HepG2 (cell line): ENCODE measurements around the gene CD68. TPM values are rescaled to one million over a fixed set of nuclear protein-coding genes. Genes with fewer than 3 reads are reported as not detected.

ENCODE experiments used
- ATAC-seq: fragments of 200-7000 bp; cut with Tn5 transposase; 3 replicates; pipeline ENCODE4 v1.9.1; 2020; ENCODE audit warnings: mild to moderate bottlenecking, moderate library complexity
- BruUV-seq: library from RNA; stranded (reverse); fragments of 400-500 nt; replicated peaks from 2 replicates; lab custom pipeline; 2021; lab: Mats Ljungman, UMichigan
- CTCF ChIA-PET: fragments of 300-600 bp; formaldehyde crosslinking; extraction: SDS; loops from one replicate; lab custom pipeline; 2021; ENCODE audit warnings: low total read pairs, inconsistent platforms, low intra/inter-chr PET ratio; lab: Yijun Ruan, JAX
- POLR2A ChIA-PET: fragments of 350-600 bp; sonication (Branson Sonifier 250); formaldehyde crosslinking; loops from one replicate; lab custom pipeline; 2020; ENCODE audit warnings: antibody characterized with exemption, inconsistent platforms; lab: Yijun Ruan, JAX
- DNase-seq: peaks from one replicate; pipeline ENCODE4 v3.0.0-alpha.2; 2015; ENCODE audit warnings: low spot score
- FAIRE-seq: peaks from 3 replicates; lab custom pipeline; 2011; peaks lifted over from hg19 to GRCh38; lab: Jason Lieb, UNC
- H2AFZ ChIP-seq: one replicate; pipeline ENCODE4 v1.6.1; 2011; ENCODE audit warnings: low read length, inconsistent platforms
- H3K27ac ChIP-seq: fragments of 300-600 bp; 3 replicates; pipeline ENCODE4 v1.8.0; 2011; ENCODE audit warnings: mixed run types, mild to moderate bottlenecking, mixed read lengths, low read length, inconsistent platforms; ENCODE audit not compliant: insufficient read depth; ENCODE audit errors: extremely low read length
- H3K27me3 ChIP-seq, 2 experiments: fragments of 200-600 bp in 1 of 2; 2 replicates in 1 of 2; 3 replicates in 1 of 2; pipeline versions ENCODE4 v1.6.0 to v1.8.0; 2011; ENCODE audit warnings: low read length in 2 of 2, mild to moderate bottlenecking in 2 of 2, moderate library complexity in 2 of 2, inconsistent platforms in 1 of 2; ENCODE audit not compliant: insufficient read depth in 2 of 2, control insufficient read depth in 1 of 2
- H3K36me3 ChIP-seq, 2 experiments: fragments of 200-600 bp in 1 of 2; replicated peaks in 1 of 2; 2 replicates in 1 of 2; 3 replicates in 1 of 2; pipeline versions ENCODE4 v1.5.1 to v1.8.0; 2011; ENCODE audit warnings: low read length in 2 of 2, inconsistent platforms in 1 of 2; ENCODE audit not compliant: insufficient read depth in 2 of 2, control insufficient read depth in 1 of 2
- H3K4me1 ChIP-seq: 2 replicates; pipeline ENCODE4 v1.5.1; 2012; ENCODE audit warnings: low read length, inconsistent platforms; ENCODE audit not compliant: insufficient read depth
- H3K4me2 ChIP-seq: 2 replicates; pipeline ENCODE4 v1.6.0; 2011; ENCODE audit warnings: low read depth, low read length, inconsistent platforms
- H3K4me3 ChIP-seq, 3 experiments: fragments of 200-600 bp in 1 of 3; sonication (generic), shearing (Covaris generic) in 1 of 3; replicated peaks in 1 of 3; 2 replicates each; pipeline ENCODE4 v1.5.1; 2011 to 2016; ENCODE audit warnings: low read length in 3 of 3, inconsistent platforms in 2 of 3, low read depth in 2 of 3, mild to moderate bottlenecking in 2 of 3, control low read depth in 1 of 3, mixed read lengths in 1 of 3; ENCODE audit not compliant: insufficient read depth in 1 of 3
- H3K79me2 ChIP-seq: one replicate; pipeline ENCODE4 v1.6.1; 2011; ENCODE audit warnings: low read length, inconsistent platforms; ENCODE audit not compliant: insufficient read depth
- H3K9ac ChIP-seq: 2 replicates; pipeline ENCODE4 v1.6.0; 2011; ENCODE audit warnings: mild to moderate bottlenecking, low read depth, low read length, inconsistent platforms; ENCODE audit not compliant: insufficient read depth
- H3K9me3 ChIP-seq: 2 replicates; pipeline ENCODE4 v1.5.1; 2012; ENCODE audit warnings: mild to moderate bottlenecking, low read length
- H4K20me1 ChIP-seq: 2 replicates; pipeline ENCODE4 v1.6.0; 2011; ENCODE audit warnings: inconsistent platforms, mild to moderate bottlenecking, low read length, moderate library complexity; ENCODE audit not compliant: insufficient read depth
- KDM2A ChIP-seq: sonication (generic); formaldehyde crosslinking; IDR thresholded peaks from 2 replicates; pipeline ENCODE4 v1.4.0; 2020; ENCODE audit warnings: low read depth, missing genetic modification reagents, borderline replicate concordance
- MEIS2 ChIP-seq: sonication (generic); formaldehyde crosslinking; IDR thresholded peaks from 2 replicates; pipeline ENCODE4 v1.9.0; 2021; ENCODE audit warnings: mild to moderate bottlenecking, missing genetic modification reagents
- MXI1 ChIP-seq: IDR thresholded peaks from 3 replicates; pipeline ENCODE4 v1.6.1; 2012; ENCODE audit warnings: low read depth, low read length, inconsistent platforms, borderline replicate concordance
- SAP130 ChIP-seq: IDR thresholded peaks from 2 replicates; pipeline ENCODE4 v1.6.1; 2016; ENCODE audit warnings: low read depth
- SMC3 ChIP-seq: IDR thresholded peaks from 2 replicates; pipeline ENCODE4 v1.6.1; 2011; ENCODE audit warnings: low read length, improper control_type of control experiment
- ZNF17 ChIP-seq: sonication (generic); formaldehyde crosslinking; IDR thresholded peaks from 2 replicates; pipeline ENCODE4 v1.5.0; 2020; ENCODE audit warnings: mild to moderate bottlenecking, missing genetic modification reagents
- ZNF670 ChIP-seq: sonication (generic); formaldehyde crosslinking; IDR thresholded peaks from 2 replicates; pipeline ENCODE4 v1.8.0; 2022; ENCODE audit warnings: mild to moderate bottlenecking, missing genetic modification reagents, borderline replicate concordance
- WGBS: methylation state at CpG from one replicate; pipeline ENCODE4 v1.1.6; 2017; ENCODE audit warnings: low lambda C conversion rate; 5-methylcytosine and 5-hydroxymethylcytosine counted together
- in situ Hi-C: cut with HindIII; loops from 2 replicates; pipeline ENCODE4 v1.10.0; 2017; ENCODE audit warnings: low pct_unique_long_range_greater_than_20kb; ENCODE audit not compliant: extremely low pct_ligation_motif_present
- intact Hi-C: fragments of 100-400 bp; cut with micrococcal nuclease; formaldehyde crosslinking; loops from one replicate; pipeline ENCODE4 v1.10.0; 2022; ENCODE audit not compliant: unreplicated experiment
- polyA plus RNA-seq, 8 experiments: library from polyadenylated mRNA; depleted of rRNA in 3 of 8; stranded (reverse) in 7 of 8; unstranded in 1 of 8; fragments of >200 nt; fragmentation: Illumina TruSeq in 4 of 8; extraction: Trizol in 4 of 8; gene quantifications; 2 replicates each; pipeline versions ENCODE4 v1.2.1 to v1.2.3, GENCODE V29; 2011 to 2016; ENCODE audit warnings: low read depth in 4 of 8, missing spikeins in 1 of 8, mixed read lengths in 1 of 8; ENCODE audit not compliant: insufficient read depth in 1 of 8
- total RNA-seq, 5 experiments: library from RNA; depleted of rRNA; stranded (reverse); fragments of >200 nt; fragmentation: Illumina TruSeq; extraction: Trizol; gene quantifications; 2 replicates each; pipeline ENCODE4 v1.2.3, GENCODE V29; 2016; ENCODE audit warnings: low read depth in 1 of 5
- TF ChIP-seq, protein P1 (sequence below), 2 experiments: sonication (generic) in 1 of 2; formaldehyde crosslinking in 1 of 2; IDR thresholded peaks; 2 replicates each; pipeline versions ENCODE4 v1.4.0 to v1.6.1; 2018 to 2020; ENCODE audit warnings: missing genetic modification reagents in 2 of 2, borderline replicate concordance in 1 of 2, low read depth in 1 of 2, mild to moderate bottlenecking in 1 of 2, missing biosample characterization in 1 of 2
- TF ChIP-seq, protein P2 (sequence below): sonication (generic); formaldehyde crosslinking; IDR thresholded peaks from 2 replicates; pipeline ENCODE4 v1.8.1; 2023; ENCODE audit warnings: mild to moderate bottlenecking, missing genetic modification reagents

The CD68 gene
- total and polyA plus RNA-seq, 2 of the 13 experiments (the other 11 are each of a cell fraction or from before 2014, with no cell fraction given) = 10.3 to 104 TPM

DNA sequence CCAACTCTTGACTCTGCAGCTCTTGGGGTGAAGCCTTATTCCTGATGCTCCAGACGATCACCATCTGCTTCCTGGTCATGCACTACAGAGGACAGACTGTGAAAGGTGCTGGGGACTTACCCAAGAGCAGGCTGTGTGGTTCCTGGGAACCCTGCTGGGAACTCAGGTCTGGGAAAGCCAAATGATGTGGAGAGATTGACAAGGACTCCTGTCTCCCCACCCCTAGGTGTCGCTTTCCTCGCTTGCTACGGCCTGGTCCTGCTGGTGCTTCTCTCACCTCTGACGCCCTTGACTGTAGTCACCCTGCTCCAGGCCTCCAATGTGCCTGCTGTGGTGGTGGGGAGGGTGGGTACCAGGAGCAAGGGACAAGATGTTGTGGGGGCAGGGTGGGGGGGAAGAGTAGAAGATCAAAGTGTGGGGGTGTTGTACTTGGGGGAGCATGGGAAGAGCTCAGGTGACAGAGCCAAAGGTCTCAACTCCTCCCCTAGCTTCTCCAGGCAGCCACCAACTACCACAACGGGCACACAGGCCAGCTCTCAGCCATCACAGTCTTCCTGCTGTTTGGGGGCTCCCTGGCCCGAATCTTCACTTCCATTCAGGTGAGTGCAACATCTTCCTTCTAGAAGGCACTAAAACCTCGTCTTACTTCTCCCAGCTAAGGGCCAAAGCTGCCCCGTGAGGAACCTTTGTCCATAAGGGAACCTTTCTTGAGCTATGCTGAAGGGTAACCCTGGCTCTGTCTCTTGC lies 7.4 kb downstream of the CD68 start:
- intact Hi-C loops (loop anchor here (1.0 kb wide), 1 partner anchor 86 kb away; no protein-coding TSS in a partner anchor), in situ Hi-C loops (loop anchor here (5.0 kb wide), 1 partner anchor 100 kb away; the partner anchor contains the start of genes TP53 and WRAP53)
- 64% methylated on average over 9 of the region's 9 CpGs for WGBS
- no peak overlapping the region for H3K9ac ChIP-seq
- H3K27ac ChIP-seq = no peak overlapping the region
- peak; percentile 32 for ATAC-seq
- peaks cover 15% of the 10 kb centered on the region for H3K79me2 ChIP-seq
- no TSS peak for BruUV-seq
- H3K36me3 ChIP-seq = peaks cover 8 to 29% of the 10 kb centered on the region in 2 experiments
- no peak overlapping the region for H3K4me3 ChIP-seq
- no peak overlapping the region for H3K4me2 ChIP-seq
- H3K9me3 ChIP-seq = no peaks in the 10 kb centered on the region
- ChIA-PET POLR2A (interaction anchor here (0.6 to 4.5 kb wide), 4 partner anchors 26 to 100 kb away, joined by 3 to 89 read pairs (median 6); partner anchors contain the start of genes ATP1B2, SAT2, TP53 and WRAP53), CTCF (interaction anchor here (0.9 to 1.5 kb wide), 3 partner anchors 46 to 101 kb away, joined by 3 to 7 read pairs (median 3); partner anchors contain the start of genes TP53 and WRAP53)
- H3K27me3 ChIP-seq = no peaks in the 10 kb centered on the region; a peak in 1 of 5 replicates
- H2AFZ ChIP-seq = no peak overlapping the region
- H4K20me1 ChIP-seq = no peaks in the 10 kb centered on the region
- peak; percentile 62 for DNase-seq
- FAIRE-seq = peak; percentile 66
- peaks cover 28% of the 10 kb centered on the region for H3K4me1 ChIP-seq
- no peak for TF ChIP-seq ZNF17 (CRISPR knock-in tag)
- TF ChIP-seq, protein P1, sequence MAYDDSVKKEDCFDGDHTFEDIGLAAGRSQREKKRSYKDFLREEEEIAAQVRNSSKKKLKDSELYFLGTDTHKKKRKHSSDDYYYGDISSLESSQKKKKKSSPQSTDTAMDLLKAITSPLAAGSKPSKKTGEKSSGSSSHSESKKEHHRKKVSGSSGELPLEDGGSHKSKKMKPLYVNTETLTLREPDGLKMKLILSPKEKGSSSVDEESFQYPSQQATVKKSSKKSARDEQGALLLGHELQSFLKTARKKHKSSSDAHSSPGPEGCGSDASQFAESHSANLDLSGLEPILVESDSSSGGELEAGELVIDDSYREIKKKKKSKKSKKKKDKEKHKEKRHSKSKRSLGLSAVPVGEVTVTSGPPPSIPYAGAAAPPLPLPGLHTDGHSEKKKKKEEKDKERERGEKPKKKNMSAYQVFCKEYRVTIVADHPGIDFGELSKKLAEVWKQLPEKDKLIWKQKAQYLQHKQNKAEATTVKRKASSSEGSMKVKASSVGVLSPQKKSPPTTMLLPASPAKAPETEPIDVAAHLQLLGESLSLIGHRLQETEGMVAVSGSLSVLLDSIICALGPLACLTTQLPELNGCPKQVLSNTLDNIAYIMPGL (CRISPR knock-in tag; IDR thresholded peaks at IDR 0.05; ENCODE audit: borderline replicate concordance in 1 of 2, low read depth in 1 of 2) = peak in 1 of 2 experiments; percentile 60; a peak in 1 of 4 replicates
- TF ChIP-seq MXI1 = peak; percentile 41; the same call in 1 of the 3 replicates
- no peak for TF ChIP-seq ZNF670 (CRISPR knock-in tag)
- TF ChIP-seq MEIS2 (CRISPR knock-in tag) = 0 out of 2 replicates have a peak, but pooled peaks have one; percentile 44
- TF ChIP-seq SMC3 = peak; percentile 67
- peak; percentile 43; the same call in 1 of the 2 replicates for TF ChIP-seq SAP130
- TF ChIP-seq KDM2A = peak; percentile 35; the same call in 1 of the 2 replicates
- TF ChIP-seq, protein P2, sequence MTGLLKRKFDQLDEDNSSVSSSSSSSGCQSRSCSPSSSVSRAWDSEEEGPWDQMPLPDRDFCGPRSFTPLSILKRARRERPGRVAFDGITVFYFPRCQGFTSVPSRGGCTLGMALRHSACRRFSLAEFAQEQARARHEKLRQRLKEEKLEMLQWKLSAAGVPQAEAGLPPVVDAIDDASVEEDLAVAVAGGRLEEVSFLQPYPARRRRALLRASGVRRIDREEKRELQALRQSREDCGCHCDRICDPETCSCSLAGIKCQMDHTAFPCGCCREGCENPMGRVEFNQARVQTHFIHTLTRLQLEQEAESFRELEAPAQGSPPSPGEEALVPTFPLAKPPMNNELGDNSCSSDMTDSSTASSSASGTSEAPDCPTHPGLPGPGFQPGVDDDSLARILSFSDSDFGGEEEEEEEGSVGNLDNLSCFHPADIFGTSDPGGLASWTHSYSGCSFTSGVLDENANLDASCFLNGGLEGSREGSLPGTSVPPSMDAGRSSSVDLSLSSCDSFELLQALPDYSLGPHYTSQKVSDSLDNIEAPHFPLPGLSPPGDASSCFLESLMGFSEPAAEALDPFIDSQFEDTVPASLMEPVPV (CRISPR knock-in tag) = no peak
